D341Med (cell line): ENCODE results near the gene CFC1.
"Not testable (repeated sequence)": the region's sequence is repeated elsewhere in the genome, so short reads cannot be mapped to it uniquely, and the experiment has no call there.

ENCODE experiments used
- DNase-seq: peaks from one replicate; pipeline ENCODE4 v3.0.0; 2012; ENCODE audit warnings: low spot score

Gene CFC1

GRCh38 chr2:130599393-130599792, at the start of gene CFC1:
TSS of gene CFC1 (minus strand) at chr2:130599575. CDS start at chr2:130599287, 288 bp downstream.
- DNase-seq, result not testable (repeated sequence)

GRCh38 chr2:130641688-130642087, 42.3 kb upstream of the CFC1 start:
- not testable (repeated sequence) for DNase-seq

GRCh38 chr2:130638973-130639372, 39.6 kb upstream of the CFC1 start:
- DNase-seq, result not testable (repeated sequence)

GRCh38 chr2:130628784-130629475, 29.6 kb upstream of the CFC1 start:
- not testable (repeated sequence) for DNase-seq

GRCh38 chr2:130611140-130611539, 11.8 kb upstream of the CFC1 start, which contains the start of gene POTEJ:
TSS of gene POTEJ (plus strand) at chr2:130611440. CDS start at chr2:130611533, 93 bp downstream.
- DNase-seq, result not testable (repeated sequence)

- not testable (repeated sequence) for DNase-seq
These were observed 11.1 kb upstream of the CFC1 start for GRCh38 chr2:130610486-130610885.

- not testable (repeated sequence) for DNase-seq
These were observed 9.9 kb upstream of the CFC1 start for GRCh38 chr2:130609002-130609920.

- DNase-seq, result not testable (repeated sequence)
These were observed 9.1 kb upstream of the CFC1 start for GRCh38 chr2:130608276-130609001.

- not testable (repeated sequence) for DNase-seq
These were observed 2.4 kb upstream of the CFC1 start for GRCh38 chr2:130601648-130602302.

- DNase-seq, result not testable (repeated sequence)
These were observed 551 bp upstream of the CFC1 start for GRCh38 chr2:130599926-130600325.

- DNase-seq, result not testable (repeated sequence)
These were observed 912 bp downstream of the CFC1 start for GRCh38 chr2:130598463-130598862.

- not testable (repeated sequence) for DNase-seq
These were observed 1.4 kb downstream of the CFC1 start for GRCh38 chr2:130597994-130598393.

GRCh38 chr2:130596757-130597156, 2.6 kb downstream of the CFC1 start:
- DNase-seq, result not testable (repeated sequence)

GRCh38 chr2:130594011-130594410, 5.4 kb downstream of the CFC1 start:
- not testable (repeated sequence) for DNase-seq

- DNase-seq, result not testable (repeated sequence)
These were observed 6.5 kb downstream of the CFC1 start for GRCh38 chr2:130592791-130593414.

- not testable (repeated sequence) for DNase-seq
These were observed 8.5 kb downstream of the CFC1 start for GRCh38 chr2:130590842-130591359.

GRCh38 chr2:130590170-130590841, 9.1 kb downstream of the CFC1 start:
- DNase-seq, result not testable (repeated sequence)

- DNase-seq, result not testable (repeated sequence)
These were observed 10.5 kb downstream of the CFC1 start for GRCh38 chr2:130588688-130589458.

- DNase-seq, result not testable (repeated sequence)
These were observed 14.6 kb downstream of the CFC1 start for GRCh38 chr2:130584726-130585125.
